HG03175 (cell line): ENCODE results near the gene BCR.

Experiments
- ATAC-seq: cut with Tn5 transposase; IDR thresholded peaks from one replicate; pipeline ENCODE4 v1.9.1; 2021; ENCODE audit warnings: mild to moderate bottlenecking, moderate library complexity; ENCODE audit not compliant: unreplicated experiment

Gene BCR

GRCh38 chr22:23272834-23273233 lies 92.5 kb downstream of the BCR start:
- no peak for ATAC-seq

GRCh38 chr22:23273445-23274145 lies 93.3 kb downstream of the BCR start:
- no peak for ATAC-seq

DNA sequence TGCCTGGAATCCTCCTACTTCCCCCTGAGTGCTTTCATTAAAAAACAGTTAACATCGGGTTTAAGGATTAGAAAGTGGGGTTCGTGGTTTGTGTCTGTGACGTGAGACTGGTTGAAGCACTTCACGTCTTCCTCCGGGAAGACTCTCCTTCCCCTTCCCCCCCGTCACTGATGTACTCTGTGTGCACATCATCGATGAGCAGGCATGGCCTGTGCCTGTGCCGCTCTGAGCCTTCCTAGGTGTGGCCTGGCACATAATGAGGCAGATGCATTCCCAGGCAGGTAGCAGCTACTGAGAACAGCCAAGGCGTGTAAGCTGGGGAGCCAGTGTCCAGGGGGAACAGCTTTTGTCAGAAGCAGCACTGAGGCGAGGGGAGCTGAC lies 93.8 kb downstream of the BCR start:
- ATAC-seq = no peak

DNA sequence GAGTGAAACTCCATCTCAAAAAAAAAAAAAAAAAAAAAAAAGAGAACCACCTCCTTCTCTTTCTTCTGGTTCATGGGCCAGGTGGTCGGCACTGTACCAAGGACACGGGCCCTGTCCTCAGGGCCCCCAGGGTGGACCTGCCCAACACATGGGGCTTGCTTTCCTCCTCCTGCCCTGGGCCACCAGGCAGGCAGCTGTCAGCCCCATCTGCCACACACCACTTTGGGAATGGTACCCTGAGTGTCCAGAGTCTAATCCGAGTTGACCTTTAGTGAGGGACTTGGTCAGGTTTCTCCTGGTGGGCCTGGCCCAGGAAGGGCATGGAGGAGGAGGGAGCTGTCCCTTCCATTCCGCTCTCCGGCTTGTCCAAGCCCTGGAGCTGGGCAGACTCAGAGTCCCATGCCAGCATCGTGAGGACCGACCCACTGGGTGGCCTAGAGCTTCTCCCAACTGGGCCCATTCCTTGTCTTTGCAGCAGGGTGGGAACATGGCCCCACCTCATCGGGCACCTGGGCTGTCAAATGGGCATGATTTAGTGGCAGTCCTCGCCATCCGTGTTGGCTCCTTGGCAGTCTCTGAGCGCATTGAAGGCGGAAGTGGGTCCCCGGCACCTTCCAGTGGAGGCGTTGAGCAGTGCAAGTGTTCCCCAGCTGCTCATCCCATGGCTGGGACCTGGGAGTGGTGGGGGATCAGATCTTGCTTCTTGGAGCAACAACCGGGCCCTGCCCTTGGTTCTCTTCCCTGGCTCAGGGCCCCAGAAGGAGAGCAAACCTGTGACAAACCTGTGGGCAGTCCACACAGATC lies 94.8 kb downstream of the BCR start:
- ATAC-seq = no peak

DNA sequence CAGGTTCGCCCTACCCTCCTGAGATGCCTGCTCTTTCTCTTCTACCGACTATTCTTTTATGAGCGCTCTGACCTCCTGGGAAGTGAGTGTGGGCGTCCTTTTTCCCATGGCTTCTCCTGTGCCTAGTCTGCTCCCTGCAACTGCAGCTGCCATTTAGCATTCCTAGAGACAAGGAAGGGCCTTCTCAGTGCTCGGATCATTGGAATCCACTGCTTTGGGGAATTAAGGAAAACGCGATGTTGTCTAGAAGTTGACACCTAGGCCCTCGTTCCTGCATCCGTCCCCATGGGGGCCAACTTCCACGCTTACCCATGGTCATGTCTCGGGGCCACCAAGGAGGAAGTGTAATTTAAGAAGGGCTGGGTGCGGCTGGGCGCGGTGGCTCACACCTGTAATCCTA lies 95.4 kb downstream of the BCR start:
- no peak for ATAC-seq

- no peak for ATAC-seq
Observed at GRCh38 chr22:23276656-23277582, 96.6 kb downstream of the BCR start.

DNA sequence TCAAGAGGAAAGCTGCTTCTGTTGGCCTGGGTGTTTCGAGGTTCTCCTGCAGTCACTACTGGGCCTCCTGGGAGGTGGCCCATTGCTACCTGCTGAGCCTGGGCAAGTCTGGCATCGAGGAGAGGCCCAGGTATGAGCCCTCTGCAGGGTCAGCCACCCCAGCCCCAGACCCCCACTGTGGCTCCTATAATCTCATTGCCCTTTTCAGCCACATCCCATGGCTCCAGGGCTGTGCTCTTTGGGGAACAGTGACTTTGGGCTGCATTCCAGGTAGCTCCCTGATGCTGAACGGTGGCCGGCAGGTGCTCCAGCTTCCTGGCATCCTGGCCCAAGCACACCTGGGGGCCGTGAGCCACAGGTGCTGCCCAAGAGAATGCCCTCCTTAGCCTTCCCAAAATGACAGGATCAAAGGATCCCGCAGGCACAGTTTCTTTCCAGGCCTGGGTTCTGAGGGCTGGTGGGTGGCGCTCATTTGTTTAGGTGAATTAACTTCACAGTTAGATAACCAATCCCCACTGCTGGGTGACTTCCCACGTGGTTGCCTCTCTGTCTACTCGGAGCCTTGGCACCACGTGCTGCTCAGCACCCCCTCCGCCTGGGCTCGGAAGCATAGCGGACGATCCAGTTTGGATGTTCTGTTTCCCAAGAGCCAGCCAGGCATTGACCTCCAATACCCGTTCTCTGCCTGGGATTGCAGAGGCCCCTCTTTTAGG lies 97.4 kb downstream of the BCR start:
- no peak for ATAC-seq

DNA sequence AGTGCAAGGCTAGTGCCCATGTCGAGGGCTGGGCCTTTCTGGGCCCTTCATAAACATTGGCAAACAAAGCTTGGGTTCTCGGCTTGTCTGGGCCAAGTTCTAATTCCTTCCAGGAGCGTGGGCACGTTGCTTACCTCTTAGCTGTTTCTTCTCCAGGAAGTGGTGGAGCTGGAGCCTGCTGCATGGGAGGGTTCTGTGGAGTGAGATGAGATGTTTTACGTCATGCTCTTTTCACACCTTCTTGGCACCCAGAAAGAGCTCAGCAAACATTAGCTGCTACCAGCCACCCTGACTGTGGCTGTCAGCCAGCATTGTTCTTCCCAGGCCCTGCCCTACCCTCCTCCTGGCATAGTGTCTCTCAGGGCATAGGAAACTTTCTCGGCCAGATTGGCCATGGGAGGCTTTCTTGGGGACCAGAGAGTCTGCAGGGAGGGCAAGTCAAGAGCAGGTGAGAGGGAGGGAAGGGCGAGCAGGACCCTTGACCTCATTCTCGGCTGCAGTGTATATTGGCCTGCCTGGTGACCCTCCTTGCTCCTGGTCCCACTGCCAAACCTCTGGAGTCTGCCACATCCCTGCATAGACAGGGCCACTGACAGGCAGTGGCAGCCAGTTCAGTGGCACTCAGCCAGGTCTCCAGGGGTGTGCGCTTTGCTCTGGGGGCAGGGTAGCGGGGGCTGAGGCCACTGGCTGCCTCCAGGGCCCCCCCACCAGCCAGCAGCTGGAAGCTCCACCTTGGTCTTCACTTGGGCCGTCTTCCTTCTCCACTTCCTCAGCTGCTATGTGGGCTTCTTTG lies 98.8 kb downstream of the BCR start:
- ATAC-seq = no peak

DNA sequence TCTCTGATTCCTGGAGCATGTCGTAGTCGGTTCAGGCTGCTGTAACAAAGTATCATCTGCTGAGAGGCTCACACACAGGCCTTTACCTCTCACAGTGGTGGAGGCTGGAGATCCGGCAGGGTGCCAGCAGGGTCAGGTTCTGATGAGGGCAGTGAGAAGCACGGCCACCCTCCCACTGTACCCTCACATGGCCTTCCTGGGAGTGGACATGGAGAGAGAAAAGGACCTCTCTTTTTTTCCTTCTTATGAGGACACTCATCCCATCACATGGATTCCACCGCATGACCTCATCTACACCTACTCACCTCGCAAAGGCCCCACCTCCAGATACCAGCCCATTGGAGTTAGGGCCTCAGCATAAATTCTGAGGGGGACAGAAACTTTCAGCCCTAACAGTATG lies 99.5 kb downstream of the BCR start:
- no peak for ATAC-seq

DNA sequence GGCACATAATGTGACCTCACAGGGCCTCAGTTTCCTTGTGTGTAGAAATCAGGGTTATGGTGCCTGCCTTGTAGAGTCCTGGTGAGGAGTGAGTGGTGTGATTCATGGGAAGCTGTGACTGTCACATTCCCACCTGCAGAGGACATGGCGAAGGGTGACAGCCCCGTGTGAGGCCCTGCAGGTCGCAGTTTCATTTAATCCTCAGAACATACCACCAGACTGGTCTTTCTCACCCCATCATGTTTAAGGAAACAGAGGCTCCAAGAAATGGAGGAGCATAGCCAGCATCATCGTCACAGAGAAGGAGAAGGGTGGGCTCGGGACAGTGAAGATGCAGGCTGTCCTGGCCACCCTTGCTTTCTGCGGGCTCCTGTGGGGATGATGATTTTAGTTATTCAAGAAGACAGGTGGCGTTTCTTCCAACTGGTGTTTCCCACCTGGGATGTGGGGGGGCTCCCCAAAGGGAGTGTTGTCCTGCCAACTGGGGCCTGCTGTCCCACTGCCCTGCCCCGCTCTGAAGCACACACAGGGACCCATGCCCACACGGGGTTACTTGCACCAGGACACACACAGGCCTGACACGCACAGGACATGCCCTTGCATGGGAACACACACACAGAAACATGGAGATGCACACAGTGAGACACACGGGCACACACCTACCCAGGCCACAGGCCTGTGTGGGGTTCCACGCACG lies 100.2 kb downstream of the BCR start:
- no peak for ATAC-seq

- no peak for ATAC-seq
Observed at GRCh38 chr22:23281053-23281405, 100.7 kb downstream of the BCR start.

GRCh38 chr22:23281406-23282088 lies 101.2 kb downstream of the BCR start:
- ATAC-seq = peak; percentile 59

DNA sequence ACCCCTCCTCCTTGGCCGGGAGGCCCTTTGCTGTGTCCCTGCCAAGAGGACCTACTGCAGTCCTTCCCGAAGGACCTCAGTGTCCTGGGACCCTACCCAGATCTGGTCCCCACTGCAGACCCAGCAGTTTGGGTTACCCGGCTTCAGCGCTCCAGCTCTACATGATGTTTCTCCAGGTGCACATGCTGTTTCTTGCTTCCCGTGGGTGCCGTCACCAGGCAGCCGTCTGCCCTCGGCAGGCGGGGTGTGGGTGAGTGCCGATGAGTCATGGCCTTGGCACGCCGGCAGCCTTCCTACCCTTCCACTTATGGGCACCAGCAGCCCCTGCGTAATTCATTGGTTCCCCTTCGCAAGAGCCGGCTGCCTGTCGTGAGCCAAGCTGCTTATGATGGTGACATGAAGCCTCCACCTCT lies 101.8 kb downstream of the BCR start:
- no peak for ATAC-seq

GRCh38 chr22:23282516-23282915 lies 102.2 kb downstream of the BCR start:
- no peak for ATAC-seq

DNA sequence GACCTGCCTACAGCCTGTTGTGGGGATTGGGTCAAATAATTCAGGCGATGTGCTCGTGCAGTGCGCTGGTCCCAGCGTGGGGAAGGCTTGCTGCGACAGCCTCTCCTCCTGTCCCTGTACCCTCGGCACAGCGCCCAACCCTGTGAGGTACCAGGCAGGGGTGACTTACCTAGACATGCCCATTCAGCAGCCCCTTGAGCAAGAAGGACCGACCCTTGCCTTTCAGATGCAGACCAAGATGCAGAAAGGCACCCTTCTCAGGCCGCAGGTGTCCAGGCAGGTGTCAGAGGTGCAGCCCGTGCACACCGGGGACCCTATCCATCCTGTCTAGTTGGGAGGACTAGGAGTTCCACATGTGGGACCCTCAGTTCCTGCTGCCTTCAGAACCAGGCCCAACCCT lies 102.7 kb downstream of the BCR start:
- no peak for ATAC-seq

DNA sequence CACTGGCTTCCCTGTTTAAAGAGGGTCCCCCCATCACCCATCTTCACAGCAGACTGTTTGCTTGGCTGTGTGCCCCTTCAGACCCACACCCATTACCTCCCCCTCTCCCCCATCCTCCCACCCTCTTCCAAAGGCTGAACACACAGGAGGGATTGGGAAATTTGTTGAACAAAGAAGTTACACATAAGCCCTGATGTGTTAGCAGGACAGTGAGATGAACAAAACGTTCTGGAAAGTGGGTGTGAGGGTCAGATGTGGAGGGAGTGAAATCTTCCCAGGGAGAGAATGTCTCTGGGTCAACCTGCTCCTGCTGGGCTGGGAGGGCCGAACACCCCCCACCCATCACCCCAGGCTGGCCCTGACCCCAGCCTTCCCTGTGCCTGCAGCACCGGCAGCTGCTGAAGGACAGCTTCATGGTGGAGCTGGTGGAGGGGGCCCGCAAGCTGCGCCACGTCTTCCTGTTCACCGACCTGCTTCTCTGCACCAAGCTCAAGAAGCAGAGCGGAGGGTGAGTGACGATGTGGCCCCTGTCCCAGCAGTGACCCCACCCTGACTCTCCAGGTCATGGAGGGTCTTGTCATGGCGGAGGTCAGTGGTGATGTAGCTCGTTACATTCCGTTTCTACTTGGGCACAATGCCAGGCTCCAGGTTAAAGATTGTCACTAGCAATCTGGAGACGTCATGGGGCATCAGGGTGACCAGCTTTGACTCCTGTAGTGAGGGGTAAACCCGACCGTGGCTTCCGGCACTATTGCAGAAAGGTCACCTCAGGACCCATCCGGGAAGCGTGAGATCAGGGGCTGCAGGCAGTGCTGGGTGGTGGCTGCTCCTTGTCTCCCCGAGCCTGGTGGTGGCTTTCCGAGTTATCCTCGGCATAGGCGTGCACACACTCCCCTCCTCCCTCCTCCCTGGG lies 103.5 kb downstream of the BCR start:
- no peak for ATAC-seq

DNA sequence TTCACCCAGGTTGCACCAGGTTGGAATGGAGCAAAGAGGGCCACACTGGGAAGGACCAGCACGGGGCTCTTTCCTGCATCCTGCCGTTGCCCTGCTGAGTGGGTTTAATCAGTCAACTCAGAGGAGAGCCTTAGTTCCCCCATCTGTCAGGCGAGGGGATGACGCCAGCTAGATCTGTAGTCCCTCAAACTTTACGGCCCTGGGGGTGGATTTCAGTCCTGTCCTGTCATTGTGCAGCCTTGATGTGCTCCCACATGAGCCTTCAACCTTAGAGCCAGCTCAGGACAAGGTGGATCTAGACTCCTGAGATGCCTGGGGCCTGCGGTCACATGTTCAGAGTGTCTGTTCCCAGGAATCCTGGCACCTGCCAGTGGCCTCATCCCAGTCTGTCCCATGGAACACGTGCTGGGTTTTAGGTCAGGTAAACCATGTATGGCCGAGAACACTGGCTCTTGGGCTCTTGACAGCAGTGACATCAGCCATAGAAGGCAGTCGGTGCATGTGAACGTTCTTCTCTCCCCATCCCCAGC lies 104.3 kb downstream of the BCR start:
- no peak for ATAC-seq

GRCh38 chr22:23285236-23285635 lies 104.9 kb downstream of the BCR start:
- no peak for ATAC-seq
